KOPT-K1 (cell line): Measurements from ENCODE around the gene GFPT2.
"Not testable (repeated sequence)": the region's sequence is repeated elsewhere in the genome, so short reads cannot be mapped to it uniquely, and the experiment has no call there.

ENCODE experiments used
- H3K27ac ChIP-seq: fragments of 200-600 bp; sonication (generic); 2 replicates; pipeline ENCODE4 v1.5.1; 2016; ENCODE audit warnings: antibody characterized with exemption, mild to moderate bottlenecking, low read depth, low read length; ENCODE audit not compliant: poor library complexity, severe bottlenecking
- H3K36me3 ChIP-seq: fragments of 200-600 bp; sonication (generic); 2 replicates; pipeline ENCODE4 v1.5.1; 2017; ENCODE audit warnings: antibody characterized with exemption, mild to moderate bottlenecking, low read length, moderate library complexity; ENCODE audit not compliant: insufficient read depth
- H3K9me3 ChIP-seq: fragments of 200-600 bp; sonication (generic); 2 replicates; pipeline ENCODE4 v1.5.1; 2017; ENCODE audit warnings: antibody characterized with exemption, low read length, mild to moderate bottlenecking; ENCODE audit not compliant: insufficient read depth, poor library complexity, severe bottlenecking

The GFPT2 gene

GRCh38 chr5:180299014-180299413 lies 54.1 kb downstream of the GFPT2 start:
- H3K36me3 ChIP-seq: 0 out of 2 replicates have a peak, but pooled peaks cover 11% of the 10 kb centered on the region
- H3K9me3 ChIP-seq, H3K27ac ChIP-seq: not testable (repeated sequence)

GRCh38 chr5:180297587-180298282 lies 55.4 kb downstream of the GFPT2 start:
- no peaks in the 10 kb centered on the region for H3K9me3 ChIP-seq
- H3K36me3 ChIP-seq: 0 out of 2 replicates have a peak, but pooled peaks cover 12% of the 10 kb centered on the region
- no peak overlapping the region for H3K27ac ChIP-seq

- Histone ChIP-seq H3K9me3 (no peaks in the 10 kb centered on the region), H3K36me3 (0 out of 2 replicates have a peak, but pooled peaks cover 12% of the 10 kb centered on the region), H3K27ac (no peak overlapping the region)
Observed at GRCh38 chr5:180296771-180297170, 56.4 kb downstream of the GFPT2 start.

GRCh38 chr5:180294913-180295555 lies 58.1 kb downstream of the GFPT2 start:
- H3K27ac ChIP-seq: no peak overlapping the region
- H3K9me3 ChIP-seq: no peaks in the 10 kb centered on the region
- H3K36me3 ChIP-seq: 0 out of 2 replicates have a peak, but pooled peaks cover 12% of the 10 kb centered on the region

- Histone ChIP-seq H3K27ac (no peak overlapping the region), H3K36me3 (0 out of 2 replicates have a peak, but pooled peaks cover 12% of the 10 kb centered on the region)
Observed at GRCh38 chr5:180294411-180294810, 58.7 kb downstream of the GFPT2 start.

GRCh38 chr5:180291943-180292831 lies 60.9 kb downstream of the GFPT2 start, which contains the start of gene MAPK9:
TSS of gene MAPK9 (minus strand) at chr5:180292083. CDS start at chr5:180280561, 11,522 bp downstream.
- H3K9me3 ChIP-seq: no peaks in the 10 kb centered on the region
- H3K36me3 ChIP-seq: 0 out of 2 replicates have a peak, but pooled peaks cover 20% of the 10 kb centered on the region
- peak within 1 kb of the TSS; percentile 87 for H3K27ac ChIP-seq

More at GRCh38 chr5:180294411-180294810, 58.7 kb downstream of the GFPT2 start:
- H3K9me3 ChIP-seq: no peaks in the 10 kb centered on the region

- no peaks in the 10 kb centered on the region for H3K9me3 ChIP-seq
- peaks cover 28% of the 10 kb centered on the region for H3K36me3 ChIP-seq
- H3K27ac ChIP-seq: peak overlapping the region; percentile 58
Observed at GRCh38 chr5:180291234-180291940, 61.7 kb downstream of the GFPT2 start.

- Histone ChIP-seq H3K9me3 (no peaks in the 10 kb centered on the region), H3K36me3 (peaks cover 30% of the 10 kb centered on the region), H3K27ac (no peak overlapping the region)
Observed at GRCh38 chr5:180290568-180291233, 62.4 kb downstream of the GFPT2 start.

- Histone ChIP-seq H3K27ac (no peak overlapping the region), H3K9me3 (no peaks in the 10 kb centered on the region), H3K36me3 (peaks cover 33% of the 10 kb centered on the region)
Observed at GRCh38 chr5:180289966-180290365, 63.2 kb downstream of the GFPT2 start.

GRCh38 chr5:180289433-180289832 lies 63.7 kb downstream of the GFPT2 start:
- Histone ChIP-seq H3K27ac (no peak overlapping the region), H3K9me3 (no peaks in the 10 kb centered on the region), H3K36me3 (peaks cover 33% of the 10 kb centered on the region)

- peaks cover 42% of the 10 kb centered on the region for H3K36me3 ChIP-seq
- no peaks in the 10 kb centered on the region for H3K9me3 ChIP-seq
- H3K27ac ChIP-seq: no peak overlapping the region
Observed at GRCh38 chr5:180287868-180288267, 65.3 kb downstream of the GFPT2 start.

GRCh38 chr5:180287404-180287803 lies 65.7 kb downstream of the GFPT2 start:
- Histone ChIP-seq H3K9me3 (no peaks in the 10 kb centered on the region), H3K27ac (no peak overlapping the region), H3K36me3 (peaks cover 47% of the 10 kb centered on the region)

- Histone ChIP-seq H3K27ac (no peak overlapping the region), H3K36me3 (peaks cover 78% of the 10 kb centered on the region)
Observed at GRCh38 chr5:180284149-180284548, 69.0 kb downstream of the GFPT2 start.

GRCh38 chr5:180283026-180283615 lies 70.0 kb downstream of the GFPT2 start:
- H3K36me3 ChIP-seq: peaks cover 88% of the 10 kb centered on the region
- no peak overlapping the region for H3K27ac ChIP-seq
- peaks cover 7% of the 10 kb centered on the region for H3K9me3 ChIP-seq

More at GRCh38 chr5:180284149-180284548, 69.0 kb downstream of the GFPT2 start:
- peaks cover 4% of the 10 kb centered on the region for H3K9me3 ChIP-seq
